ENCODE data around the gene CORO7. TPM values are rescaled to one million over a fixed set of nuclear protein-coding genes. Genes with fewer than 3 reads are reported as not detected.

CORO7 gene
- total and polyA plus RNA-seq, 5 donors = 9.0 to 18.1 (median 15.8) TPM

GRCh38 chr16:4316108-4316863 lies 100.1 kb downstream of the CORO7 start:
- DNase-seq = peak in 1 of 3 donors; percentile 62
- Histone ChIP-seq H3K9me3 (ENCODE audit: control insufficient read depth, low read length) (no peaks in the 10 kb centered on the region), H3K27me3 (ENCODE audit: control insufficient read depth, insufficient read depth) (no peaks in the 10 kb centered on the region), H3K4me3 (ENCODE audit: low read length) (peak overlapping the region; percentile 89), H3K27ac (ENCODE audit: low read length) (peak overlapping the region; percentile 86), H3K4me1 (ENCODE audit: control insufficient read depth, insufficient read depth, low read length) (peaks cover 20% of the 10 kb centered on the region)
- no peak for ATAC-seq
- WGBS = 2% methylated on average over 87 of the region's 93 CpGs
- intact Hi-C loops (cut with DNase I) = no loop called here

GRCh38 chr16:4315186-4316107 lies 100.9 kb downstream of the CORO7 start, which contains the start of gene GLIS2:
Gene GLIS2 (plus strand): TSS chr16:4316067. CDS start chr16:4332281, 16,214 bp downstream.
- WGBS = under 1% methylated on average over 97 of the region's 115 CpGs
- no peaks in the 10 kb centered on the region for H3K27me3 ChIP-seq (ENCODE audit: control insufficient read depth, insufficient read depth)
- intact Hi-C loops (cut with DNase I) = no loop called here
- peaks cover 20% of the 10 kb centered on the region for H3K4me1 ChIP-seq (ENCODE audit: control insufficient read depth, insufficient read depth, low read length)
- peak within 1 kb of the TSS; percentile 89 for H3K4me3 ChIP-seq (ENCODE audit: low read length)
- H3K27ac ChIP-seq (ENCODE audit: low read length) = peak within 1 kb of the TSS; percentile 86
- ATAC-seq (peak; percentile 77 to 81), DNase-seq (peak; percentile 81 to 92 (median 92))
- no peaks in the 10 kb centered on the region for H3K9me3 ChIP-seq (ENCODE audit: control insufficient read depth, low read length)

DNA sequence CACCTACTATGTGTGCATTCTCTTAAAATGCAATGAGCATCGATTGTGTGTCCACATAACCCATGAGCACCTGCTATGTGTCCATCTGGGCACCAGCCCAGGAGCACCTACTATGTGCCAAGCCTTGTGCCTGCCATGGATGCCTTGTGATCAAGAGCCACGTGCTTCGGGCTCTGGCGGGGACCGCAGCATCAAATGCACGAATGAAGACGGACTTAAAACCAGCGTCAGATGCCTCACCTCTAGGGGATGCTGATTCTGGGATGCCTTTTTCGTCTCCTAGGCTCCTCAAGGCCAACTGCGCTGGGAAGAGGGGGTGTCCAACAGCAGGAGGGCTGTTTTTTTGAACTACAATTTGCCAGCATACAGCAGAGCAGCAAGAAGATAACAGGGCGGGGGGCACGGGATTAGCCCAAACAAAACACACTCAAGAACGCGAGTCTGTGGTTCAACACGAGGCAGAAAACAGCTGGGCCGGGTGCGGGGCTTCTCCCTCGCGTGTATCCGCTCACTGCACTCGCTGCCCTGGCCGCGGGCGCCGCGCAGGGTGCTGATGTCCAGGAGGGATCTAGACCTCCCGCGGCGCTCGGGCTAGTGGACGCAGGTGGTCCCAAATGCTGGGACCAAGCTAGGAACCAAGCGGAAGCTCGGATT lies 101.7 kb downstream of the CORO7 start:
- peak overlapping the region; percentile 89 for H3K4me3 ChIP-seq (ENCODE audit: low read length)
- intact Hi-C loops (cut with DNase I) = no loop called here
- peak overlapping the region; percentile 76 for H3K27ac ChIP-seq (ENCODE audit: low read length)
- peak in 1 of 2 donors; percentile 0 for ATAC-seq
- WGBS = 3% methylated on average over 33 of the region's 33 CpGs
- H3K27me3 ChIP-seq (ENCODE audit: control insufficient read depth, insufficient read depth) = no peaks in the 10 kb centered on the region
- peaks cover 18% of the 10 kb centered on the region for H3K4me1 ChIP-seq (ENCODE audit: control insufficient read depth, insufficient read depth, low read length)
- peak in 2 of 3 donors; percentile 77 to 83 for DNase-seq
- no peaks in the 10 kb centered on the region for H3K9me3 ChIP-seq (ENCODE audit: control insufficient read depth, low read length)

GRCh38 chr16:4313563-4314531 lies 102.5 kb downstream of the CORO7 start:
- H3K4me1 ChIP-seq (ENCODE audit: control insufficient read depth, insufficient read depth, low read length) = peaks cover 11% of the 10 kb centered on the region
- intact Hi-C loops (cut with DNase I) = no loop called here
- no peaks in the 10 kb centered on the region for H3K27me3 ChIP-seq (ENCODE audit: control insufficient read depth, insufficient read depth)
- DNase-seq = peak; percentile 51 to 81 (median 73)
- H3K9me3 ChIP-seq (ENCODE audit: control insufficient read depth, low read length) = no peaks in the 10 kb centered on the region
- 19% methylated on average over 43 of the region's 43 CpGs for WGBS
- no peak overlapping the region for H3K4me3 ChIP-seq (ENCODE audit: low read length)
- ATAC-seq = no peak
- H3K27ac ChIP-seq (ENCODE audit: low read length) = no peak overlapping the region

DNA sequence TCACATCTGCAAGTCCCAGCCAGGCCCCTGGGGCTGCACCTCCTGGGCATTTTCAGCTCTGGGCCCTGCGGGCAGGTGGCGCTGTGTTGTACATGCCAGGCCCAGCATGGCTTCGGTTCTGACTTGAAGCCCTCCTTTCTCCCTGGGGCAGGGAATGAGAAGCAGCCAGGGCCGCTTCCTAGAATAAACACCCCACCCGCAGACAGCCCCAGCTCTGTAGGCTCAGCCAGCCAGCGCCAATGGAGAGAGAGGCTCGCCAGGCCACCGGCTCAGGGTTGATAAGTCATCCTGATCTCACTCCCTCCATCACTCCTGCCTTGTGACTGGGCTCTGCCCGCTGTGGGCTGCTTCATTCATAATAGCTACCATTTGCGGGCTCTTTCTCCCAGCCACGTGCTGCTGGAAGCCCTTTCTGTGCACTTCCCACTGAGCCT lies 106.5 kb downstream of the CORO7 start:
- intact Hi-C loops (cut with DNase I) = no loop called here
- ATAC-seq (peak; percentile 1 to 23), DNase-seq (peak; percentile 61 to 83 (median 78))
- Histone ChIP-seq H3K9me3 (ENCODE audit: control insufficient read depth, low read length) (no peaks in the 10 kb centered on the region), H3K4me3 (ENCODE audit: low read length) (no peak overlapping the region), H3K27ac (ENCODE audit: low read length) (peak overlapping the region; percentile 47), H3K4me1 (ENCODE audit: control insufficient read depth, insufficient read depth, low read length) (peaks cover 7% of the 10 kb centered on the region), H3K27me3 (ENCODE audit: control insufficient read depth, insufficient read depth) (no peaks in the 10 kb centered on the region)
- WGBS = 39% methylated on average over 11 of the region's 11 CpGs

DNA sequence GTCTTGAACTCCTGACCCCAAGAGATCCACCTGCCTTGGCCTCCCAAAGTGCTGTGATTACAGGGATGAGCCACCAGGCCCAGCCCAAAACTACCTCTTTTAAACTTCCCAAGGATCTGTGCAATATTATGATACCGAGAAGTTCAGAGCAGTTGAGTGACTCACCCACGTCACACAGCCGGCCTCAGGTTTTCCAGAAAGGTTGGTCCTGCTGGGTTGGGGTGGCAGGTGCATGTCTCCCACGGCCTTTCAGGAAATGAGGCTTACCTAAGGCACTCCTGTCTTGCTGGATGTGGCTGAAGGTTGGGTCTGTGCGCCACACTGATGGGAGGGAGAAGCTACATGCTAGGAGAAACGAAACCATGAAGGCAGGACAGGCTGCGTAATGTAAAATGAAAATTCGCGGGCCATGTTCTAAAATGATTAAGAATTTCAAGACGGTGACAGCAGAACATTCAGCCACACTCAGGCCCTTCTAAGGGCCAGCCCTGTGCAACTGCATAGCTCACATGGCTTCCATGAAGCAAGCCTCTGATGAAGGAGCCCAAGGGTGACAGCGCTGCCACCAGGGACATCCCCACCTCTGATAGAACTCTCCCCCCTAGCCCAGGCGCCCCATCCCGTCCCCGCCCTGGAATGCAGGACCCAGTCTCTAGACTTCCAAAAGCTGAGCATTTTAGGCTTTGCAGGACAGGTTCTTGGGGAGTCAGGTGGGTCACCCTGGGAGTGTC lies 107.1 kb downstream of the CORO7 start:
- H3K4me3 ChIP-seq (ENCODE audit: low read length) = no peak overlapping the region
- intact Hi-C loops (cut with DNase I) = no loop called here
- no peaks in the 10 kb centered on the region for H3K27me3 ChIP-seq (ENCODE audit: control insufficient read depth, insufficient read depth)
- H3K4me1 ChIP-seq (ENCODE audit: control insufficient read depth, insufficient read depth, low read length) = peaks cover 7% of the 10 kb centered on the region
- no peaks in the 10 kb centered on the region for H3K9me3 ChIP-seq (ENCODE audit: control insufficient read depth, low read length)
- WGBS = 89% methylated on average over 14 of the region's 14 CpGs
- DNase-seq (no peak), ATAC-seq (no peak)
- peak overlapping the region; percentile 47 for H3K27ac ChIP-seq (ENCODE audit: low read length)

DNA sequence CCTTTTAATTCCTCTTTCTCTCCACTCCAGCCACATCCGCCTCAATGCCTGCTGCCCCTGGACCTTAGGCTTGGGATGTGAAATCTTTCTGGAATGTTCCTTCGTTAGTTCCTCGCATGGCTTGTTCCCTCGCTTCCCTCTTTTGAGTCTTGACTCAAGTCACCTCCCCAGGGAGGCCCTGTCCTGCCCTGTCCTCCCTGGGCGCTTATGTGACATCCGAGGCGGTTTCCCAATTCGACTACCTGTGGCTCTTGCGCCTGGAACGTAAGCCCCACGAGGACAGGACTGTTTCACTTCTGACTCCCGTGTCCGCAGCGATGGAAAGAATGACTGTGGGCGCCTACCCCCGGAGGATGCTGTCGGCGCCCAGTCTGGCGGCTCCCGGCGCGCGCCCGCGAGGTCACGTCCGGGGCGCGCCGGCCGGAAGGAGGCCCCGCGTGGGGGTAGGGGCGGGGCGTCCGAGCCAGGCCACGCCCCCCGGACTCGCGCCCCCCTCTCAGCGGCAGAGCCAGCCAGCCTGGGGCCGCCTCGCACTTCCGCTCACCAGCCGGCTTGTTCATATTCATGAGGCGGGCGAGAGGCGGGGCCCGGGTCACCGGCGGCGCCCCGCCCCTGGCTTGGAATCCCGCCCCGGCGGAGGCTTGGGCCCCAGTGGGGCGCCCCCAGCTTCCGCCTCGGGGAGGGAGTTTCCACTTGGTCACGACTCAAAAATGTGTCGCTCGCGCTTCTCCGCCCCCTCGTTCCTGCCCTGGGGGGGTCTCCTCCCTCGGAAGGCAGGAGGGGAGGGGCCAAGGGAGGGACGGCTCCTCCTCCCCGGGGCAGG lies 109.0 kb downstream of the CORO7 start:
- H3K4me1 ChIP-seq (ENCODE audit: control insufficient read depth, insufficient read depth, low read length) = peaks cover 5% of the 10 kb centered on the region
- intact Hi-C loops (cut with DNase I) = no loop called here

GRCh38 chr16:4306470-4307214 lies 109.8 kb downstream of the CORO7 start:
- ATAC-seq = no peak
- DNase-seq = no peak
- Histone ChIP-seq H3K27me3 (ENCODE audit: control insufficient read depth, insufficient read depth) (no peaks in the 10 kb centered on the region), H3K27ac (ENCODE audit: low read length) (peak overlapping the region; percentile 82), H3K9me3 (ENCODE audit: control insufficient read depth, low read length) (no peaks in the 10 kb centered on the region), H3K4me1 (ENCODE audit: control insufficient read depth, insufficient read depth, low read length) (peaks cover 5% of the 10 kb centered on the region), H3K4me3 (ENCODE audit: low read length) (peak overlapping the region; percentile 41)
- intact Hi-C loops (cut with DNase I) = no loop called here
- 62% methylated on average over 16 of the region's 16 CpGs for WGBS

More for the DNA sequence above, 109.0 kb downstream of the CORO7 start:
- DNase-seq (peak; percentile 97 to 99 (median 98)), ATAC-seq (peak; percentile 96 to 97)
- WGBS = 4% methylated on average over 68 of the region's 68 CpGs
- peak overlapping the region; percentile 87 for H3K27ac ChIP-seq (ENCODE audit: low read length)
- no peaks in the 10 kb centered on the region for H3K9me3 ChIP-seq (ENCODE audit: control insufficient read depth, low read length)
- H3K27me3 ChIP-seq (ENCODE audit: control insufficient read depth, insufficient read depth) = no peaks in the 10 kb centered on the region
- H3K4me3 ChIP-seq (ENCODE audit: low read length) = peak overlapping the region; percentile 41
